HFF-Myc (cell line): ENCODE measurements around the gene RNASE11.
"Not testable (repeated sequence)": the region's sequence is repeated elsewhere in the genome, so short reads cannot be mapped to it uniquely, and the experiment has no call there.

Source experiments
- DNase-seq: peaks from one replicate; pipeline ENCODE4 v3.0.0-alpha.2; 2011; ENCODE audit warnings: low read depth; ENCODE audit errors: extremely low read depth
- H3K4me3 ChIP-seq: replicated peaks from 2 replicates; pipeline ENCODE4 v1.5.1; 2011; ENCODE audit warnings: low read depth, mild to moderate bottlenecking, control low read depth, low read length
- CTCF ChIP-seq: IDR thresholded peaks from 2 replicates; pipeline ENCODE4 v1.5.1; 2012; ENCODE audit warnings: mild to moderate bottlenecking, low read depth, low read length, control low read depth; ENCODE audit errors: missing control alignments

The RNASE11 gene

GRCh38 chr14:20580242-20580641 lies 7.6 kb downstream of the RNASE11 start:
- H3K4me3 ChIP-seq: no peak overlapping the region
- no peak for TF ChIP-seq CTCF
- no peak for DNase-seq

GRCh38 chr14:20578784-20579502 lies 8.9 kb downstream of the RNASE11 start:
- no peak overlapping the region for H3K4me3 ChIP-seq
- no peak for TF ChIP-seq CTCF
- no peak for DNase-seq

DNA sequence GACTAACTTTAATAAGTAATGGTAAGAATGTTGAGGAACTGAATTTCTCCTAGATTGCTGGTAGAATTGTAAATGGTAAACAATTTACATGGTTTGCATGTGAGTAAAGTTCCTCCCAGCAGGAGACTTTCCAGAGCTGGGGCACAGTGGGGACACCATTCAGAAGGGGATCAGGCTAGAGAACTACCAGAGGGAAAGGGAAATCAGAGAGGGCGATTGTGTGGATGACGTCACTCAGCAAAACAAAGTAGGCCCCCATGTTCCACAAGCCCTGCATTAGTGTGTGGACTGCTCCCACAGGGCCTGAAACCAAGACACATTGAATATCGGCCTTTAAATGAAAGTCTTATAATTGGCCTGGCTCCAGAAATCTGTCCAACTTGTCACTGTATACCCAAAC lies 9.5 kb downstream of the RNASE11 start:
- DNase-seq: no peak
- no peak overlapping the region for H3K4me3 ChIP-seq
- no peak for TF ChIP-seq CTCF

GRCh38 chr14:20572382-20572990 lies 15.3 kb downstream of the RNASE11 start:
- not testable (repeated sequence) for H3K4me3 ChIP-seq, DNase-seq

GRCh38 chr14:20570720-20571119 lies 17.1 kb downstream of the RNASE11 start:
- DNase-seq, H3K4me3 ChIP-seq: not testable (repeated sequence)

DNA sequence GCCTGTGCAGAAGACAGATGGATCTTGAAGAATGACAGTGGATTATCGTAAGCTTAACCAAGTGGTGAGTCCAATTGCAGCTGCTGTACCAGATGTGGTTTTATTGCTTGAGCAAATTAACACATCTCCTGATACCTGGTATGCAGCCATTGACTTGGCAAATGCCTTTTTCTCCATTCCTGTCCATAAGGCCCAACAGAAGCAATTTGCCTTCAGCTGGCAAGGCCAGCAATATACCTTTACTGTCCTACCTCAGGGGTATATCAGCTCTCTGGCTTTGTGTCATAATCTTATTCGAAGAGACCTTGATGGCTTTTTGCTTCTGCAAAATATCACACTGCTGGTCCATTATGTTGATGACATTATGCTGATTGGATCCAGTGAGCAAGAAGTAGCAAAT lies 17.9 kb downstream of the RNASE11 start:
- not testable (repeated sequence) for H3K4me3 ChIP-seq

GRCh38 chr14:20569066-20569465 lies 18.7 kb downstream of the RNASE11 start:
- H3K4me3 ChIP-seq: no peak overlapping the region
- no peak for TF ChIP-seq CTCF
- DNase-seq: no peak

More for the DNA sequence above, 17.9 kb downstream of the RNASE11 start:
- not testable (repeated sequence) for DNase-seq

GRCh38 chr14:20568393-20568792 lies 19.4 kb downstream of the RNASE11 start:
- DNase-seq: no peak
- no peak for TF ChIP-seq CTCF
- H3K4me3 ChIP-seq: no peak overlapping the region

DNA sequence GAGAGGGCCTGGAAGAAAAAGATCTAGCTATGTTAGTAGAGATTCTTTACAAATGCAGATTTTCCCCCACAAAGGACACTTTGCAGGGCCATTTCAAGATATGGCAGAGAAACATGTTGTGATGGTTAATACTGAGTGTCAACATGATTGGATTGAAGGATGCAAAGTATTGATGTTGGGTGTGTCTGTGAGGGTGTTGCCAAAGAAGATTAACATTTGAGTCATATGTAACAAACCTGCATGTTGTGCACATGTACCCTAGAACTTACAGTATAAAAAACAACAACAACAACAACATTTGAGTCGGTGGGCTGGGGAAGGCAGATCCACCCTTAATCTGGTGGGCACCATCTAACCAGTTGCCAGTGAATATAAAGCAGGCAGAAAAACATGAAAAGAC lies 20.6 kb downstream of the RNASE11 start:
- not testable (repeated sequence) for H3K4me3 ChIP-seq, DNase-seq
